H9 (cell line): ENCODE results near the gene CLCN3. TPM values are rescaled to one million over a fixed set of nuclear protein-coding genes. Genes with fewer than 3 reads are reported as not detected.
"Not testable (repeated sequence)": the region's sequence is repeated elsewhere in the genome, so short reads cannot be mapped to it uniquely, and the experiment has no call there.

ENCODE experiments used
- DNase-seq: peaks from one replicate; pipeline ENCODE4 v3.0.0-alpha.2; 2017
- H2AFZ ChIP-seq: one replicate; pipeline ENCODE4 v1.6.1; 2013; ENCODE audit warnings: mild to moderate bottlenecking, low read length, control low read depth, moderate library complexity
- H2AK5ac ChIP-seq: 2 replicates; pipeline ENCODE4 v1.6.1; 2013; ENCODE audit warnings: low read length, control low read depth, mixed read lengths; ENCODE audit not compliant: insufficient read length
- H2BK120ac ChIP-seq: one replicate; pipeline ENCODE4 v1.6.1; 2013; ENCODE audit warnings: low read depth, mild to moderate bottlenecking, low read length, control low read depth, inconsistent platforms; ENCODE audit not compliant: poor library complexity, severe bottlenecking
- H2BK12ac ChIP-seq: 2 replicates; pipeline ENCODE4 v1.6.1; 2013; ENCODE audit warnings: low read length, control low read depth, mixed read lengths, low read depth; ENCODE audit not compliant: insufficient read length
- H2BK15ac ChIP-seq: 2 replicates; pipeline ENCODE4 v1.6.1; 2013; ENCODE audit warnings: low read depth, low read length, control low read depth
- H2BK20ac ChIP-seq: one replicate; pipeline ENCODE4 v1.6.1; 2013; ENCODE audit warnings: low read depth, mild to moderate bottlenecking, low read length, control low read depth, inconsistent platforms; ENCODE audit not compliant: poor library complexity, severe bottlenecking
- H2BK5ac ChIP-seq: 2 replicates; pipeline ENCODE4 v1.6.1; 2013; ENCODE audit warnings: low read length, control low read depth, mixed read lengths; ENCODE audit not compliant: insufficient read length
- H3K14ac ChIP-seq: 2 replicates; pipeline ENCODE4 v1.6.1; 2013; ENCODE audit warnings: low read length, control low read depth; ENCODE audit not compliant: insufficient read depth
- H3K18ac ChIP-seq: 2 replicates; pipeline ENCODE4 v1.6.1; 2013; ENCODE audit warnings: low read depth, mild to moderate bottlenecking, mixed read lengths, low read length, control low read depth; ENCODE audit not compliant: insufficient read length
- H3K23ac ChIP-seq: 2 replicates; pipeline ENCODE4 v1.6.1; 2013; ENCODE audit warnings: low read length, control low read depth, mixed read lengths, low read depth; ENCODE audit not compliant: insufficient read length
- H3K23me2 ChIP-seq: 2 replicates; pipeline ENCODE4 v1.6.1; 2013; ENCODE audit warnings: low read depth, mild to moderate bottlenecking, mixed read lengths, low read length, control low read depth; ENCODE audit not compliant: insufficient read length, poor library complexity, severe bottlenecking
- H3K27ac ChIP-seq: 2 replicates; pipeline ENCODE4 v1.5.1; 2013; ENCODE audit warnings: low read length, control low read depth, mixed read lengths, low read depth; ENCODE audit not compliant: insufficient read length
- H3K27me3 ChIP-seq: 2 replicates; pipeline ENCODE4 v1.6.1; 2013; ENCODE audit warnings: low read length, control low read depth, inconsistent platforms; ENCODE audit not compliant: insufficient read depth
- H3K4ac ChIP-seq: 2 replicates; pipeline ENCODE4 v1.6.1; 2013; ENCODE audit warnings: low read depth, mild to moderate bottlenecking, control low read depth, inconsistent platforms, low read length, moderate library complexity
- H3K4me1 ChIP-seq: 2 replicates; pipeline ENCODE4 v1.6.1; 2013; ENCODE audit warnings: low read length, control low read depth, inconsistent platforms; ENCODE audit not compliant: insufficient read depth
- H3K4me2 ChIP-seq: 2 replicates; pipeline ENCODE4 v1.6.1; 2013; ENCODE audit warnings: low read length, control low read depth, mixed read lengths; ENCODE audit not compliant: insufficient read length, insufficient read depth
- H3K56ac ChIP-seq: 2 replicates; pipeline ENCODE4 v1.6.1; 2013; ENCODE audit warnings: low read depth, mild to moderate bottlenecking, mixed read lengths, low read length, control low read depth; ENCODE audit not compliant: insufficient read length
- H3K79me1 ChIP-seq: 2 replicates; pipeline ENCODE4 v1.6.1; 2013; ENCODE audit warnings: low read depth, mild to moderate bottlenecking, moderate library complexity, low read length, control low read depth, inconsistent platforms; ENCODE audit not compliant: insufficient read depth, poor library complexity, severe bottlenecking
- H3K79me2 ChIP-seq: 2 replicates; pipeline ENCODE4 v1.6.1; 2013; ENCODE audit warnings: low read length, control low read depth, inconsistent platforms; ENCODE audit not compliant: insufficient read depth
- H3K9ac ChIP-seq: 2 replicates; pipeline ENCODE4 v1.6.1; 2013; ENCODE audit warnings: low read length, control low read depth, mixed read lengths; ENCODE audit not compliant: insufficient read length; ENCODE audit errors: extremely low read depth
- H3K9me3 ChIP-seq: one replicate; pipeline ENCODE4 v1.6.1; 2013; ENCODE audit warnings: low read depth, low read length, inconsistent platforms; ENCODE audit not compliant: control insufficient read depth
- H3T11ph ChIP-seq: one replicate; pipeline ENCODE4 v1.6.1; 2013; ENCODE audit warnings: mild to moderate bottlenecking, low read length, control low read depth, inconsistent platforms
- H4K20me1 ChIP-seq: one replicate; pipeline ENCODE4 v1.6.1; 2013; ENCODE audit not compliant: control insufficient read depth, insufficient read length, insufficient read depth
- H4K5ac ChIP-seq: 2 replicates; pipeline ENCODE4 v1.6.1; 2013; ENCODE audit warnings: low read depth, mild to moderate bottlenecking, mixed read lengths, low read length, control low read depth; ENCODE audit not compliant: insufficient read length
- H4K8ac ChIP-seq: replicated peaks from 2 replicates; pipeline ENCODE4 v1.6.1; 2013; ENCODE audit warnings: low read length, control low read depth, mixed read lengths, low read depth; ENCODE audit not compliant: insufficient read length
- H4K91ac ChIP-seq: 2 replicates; pipeline ENCODE4 v1.6.1; 2013; ENCODE audit warnings: low read depth, mild to moderate bottlenecking, moderate library complexity, mixed read lengths, low read length, control low read depth; ENCODE audit not compliant: insufficient read length
- H3K27ac Mint-ChIP-seq, 3 experiments: 2 replicates in 2 of 3; 3 replicates in 1 of 3; pipeline ENCODE4 v1.8.0; 2020 to 2021; ENCODE audit warnings: mixed read lengths in 3 of 3, mild to moderate bottlenecking in 1 of 3, moderate library complexity in 1 of 3
- H3K27me3 Mint-ChIP-seq: 2 replicates; pipeline ENCODE4 v1.8.0; 2021; ENCODE audit warnings: low read depth, mild to moderate bottlenecking, moderate library complexity, mixed read lengths
- H3K36me3 Mint-ChIP-seq, 3 experiments: 2 replicates in 2 of 3; 3 replicates in 1 of 3; pipeline ENCODE4 v1.8.0; 2020 to 2021; ENCODE audit warnings: low read depth in 3 of 3, mixed read lengths in 3 of 3; ENCODE audit not compliant: insufficient read depth in 1 of 3
- H3K4me1 Mint-ChIP-seq, 2 experiments: 2 replicates each; pipeline ENCODE4 v1.8.0; 2020; ENCODE audit warnings: mixed read lengths in 2 of 2
- H3K4me3 Mint-ChIP-seq, 2 experiments: 2 replicates in 1 of 2; 3 replicates in 1 of 2; pipeline ENCODE4 v1.8.0; 2020 to 2021; ENCODE audit warnings: mild to moderate bottlenecking in 2 of 2, mixed read lengths in 2 of 2, moderate library complexity in 1 of 2
- H3K9me3 Mint-ChIP-seq, 2 experiments: 2 replicates in 1 of 2; 3 replicates in 1 of 2; pipeline ENCODE4 v1.8.0; 2020; ENCODE audit warnings: mild to moderate bottlenecking in 2 of 2, mixed read lengths in 2 of 2, moderate library complexity in 1 of 2
- WGBS: extraction: QIAGEN DNeasy Blood & Tissue Kit; methylation state at CpG from one replicate; pipeline ENCODE4 v1.1.7; 2013; ENCODE audit warnings: missing lambda C conversion rate, low lambda C conversion rate, mixed read lengths; ENCODE audit not compliant: insufficient read length; ENCODE audit errors: extremely low coverage; 5-methylcytosine and 5-hydroxymethylcytosine counted together
- total RNA-seq: library from RNA; stranded (reverse); gene quantifications from 2 replicates; pipeline ENCODE4 v1.2.1, GENCODE V29; 2021

Gene CLCN3
- total RNA-seq, 1 experiment from 2014 or later, result 25.7 TPM

GRCh38 chr4:169678951-169679591, 58.7 kb downstream of the CLCN3 start:
- H2AFZ ChIP-seq, H2AK5ac ChIP-seq, H3K27me3 Mint-ChIP-seq, H3K79me1 ChIP-seq, H3K9me3 ChIP-seq, H2BK120ac ChIP-seq, H3T11ph ChIP-seq, H2BK5ac ChIP-seq, H4K5ac ChIP-seq, H3K23me2 ChIP-seq, H3K9ac ChIP-seq, H3K4me1 ChIP-seq, H3K79me2 ChIP-seq, H2BK15ac ChIP-seq, H2BK12ac ChIP-seq, H3K23ac ChIP-seq, H3K4me3 Mint-ChIP-seq, H3K27me3 ChIP-seq, H3K27ac ChIP-seq, H3K4ac ChIP-seq, H4K8ac ChIP-seq, H3K4me2 ChIP-seq, H3K18ac ChIP-seq, H4K20me1 ChIP-seq, H3K56ac ChIP-seq, H2BK20ac ChIP-seq, H3K4me1 Mint-ChIP-seq, H3K27ac Mint-ChIP-seq, DNase-seq, H3K14ac ChIP-seq, H4K91ac ChIP-seq: not testable (repeated sequence)
- Mint-ChIP-seq H3K9me3 (peaks cover 11 to 21% of the 10 kb centered on the region in 2 experiments; a peak in 4 of 5 replicates), H3K36me3 (peaks cover 18 to 41% (median 26%) of the 10 kb centered on the region in 3 experiments; a peak in 6 of 7 replicates)
- no CpG with 5 or more reads among the region's 47 CpGs for WGBS
